Spinal cord (tissue), 10 donors: Measurements from ENCODE around the gene CYBB. TPM values are rescaled to one million over a fixed set of nuclear protein-coding genes. Genes with fewer than 3 reads are reported as not detected.
"Not testable (repeated sequence)": the region's sequence is repeated elsewhere in the genome, so short reads cannot be mapped to it uniquely, and the experiment has no call there.

Experiments used
- DNase-seq, 6 donors: peaks; one replicate each; pipeline versions ENCODE4 v3.0.0 to v3.0.0-alpha.2; 2013 to 2015; ENCODE audit warnings: low spot score in 6 of 6, low read depth in 4 of 6
- H3K27ac ChIP-seq: one replicate; pipeline ENCODE4 v1.5.1; 2013; ENCODE audit warnings: low read depth, low read length, control low read depth
- H3K27me3 ChIP-seq: one replicate; pipeline ENCODE4 v1.6.1; 2013; ENCODE audit warnings: low read length; ENCODE audit not compliant: control insufficient read depth, insufficient read depth
- H3K36me3 ChIP-seq: one replicate; pipeline ENCODE4 v1.6.1; 2013; ENCODE audit warnings: low read length; ENCODE audit not compliant: control insufficient read depth, insufficient read depth
- H3K4me1 ChIP-seq: one replicate; pipeline ENCODE4 v1.6.1; 2013; ENCODE audit warnings: low read length; ENCODE audit not compliant: control insufficient read depth, insufficient read depth
- H3K4me3 ChIP-seq: one replicate; pipeline ENCODE4 v1.5.1; 2013; ENCODE audit warnings: low read depth, low read length, control low read depth
- H3K9me3 ChIP-seq: one replicate; pipeline ENCODE4 v1.6.1; 2013; ENCODE audit warnings: low read length; ENCODE audit not compliant: control insufficient read depth, insufficient read depth
- WGBS: methylation state at CpG from one replicate; pipeline ENCODE4 v1.1.5; 2013; ENCODE audit warnings: missing lambda C conversion rate; ENCODE audit not compliant: insufficient coverage; 5-methylcytosine and 5-hydroxymethylcytosine counted together
- polyA plus RNA-seq, 2 donors: library from polyadenylated mRNA; unstranded; fragments of 120-200 nt; gene quantifications; one replicate each; pipeline ENCODE4 v1.2.1, GENCODE V29; 2013; ENCODE audit not compliant: insufficient read length in 2 of 2
- total RNA-seq, 2 donors: library from RNA; depleted of rRNA in 1 of 2; stranded (reverse); fragments of 120-200 nt in 1 of 2; fragments of >200 nt in 1 of 2; gene quantifications; one replicate each; pipeline versions ENCODE4 v1.2.3 to v1.2.4, GENCODE V29; 2013 to 2014
- donor health status: healthy.

CYBB gene
- total and polyA plus RNA-seq, 4 donors: 11.8 to 72.1 (median 26.5) TPM

DNA sequence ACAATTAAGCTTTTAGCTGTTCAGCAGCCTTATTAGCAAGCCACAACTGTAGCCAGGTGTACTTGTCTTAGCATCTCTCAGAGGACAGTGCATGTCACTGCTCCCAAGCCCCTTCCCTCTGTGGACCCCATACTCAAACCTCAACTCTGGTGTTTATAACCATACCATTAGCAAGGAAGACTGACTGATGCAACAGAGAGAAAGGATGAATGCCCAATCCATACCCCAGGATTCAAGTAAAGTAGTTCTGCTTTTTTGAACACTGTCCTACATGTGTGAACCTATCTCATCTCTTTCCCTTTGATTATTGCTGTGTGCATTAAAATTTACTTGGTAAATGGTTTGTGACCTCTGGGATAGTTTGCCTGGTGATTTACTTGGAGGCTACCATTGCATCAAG is 22.8 kb upstream of the CYBB start:
- Histone ChIP-seq H3K9me3 (no peaks in the 10 kb centered on the region), H3K27me3 (no peaks in the 10 kb centered on the region), H3K36me3 (no peaks in the 10 kb centered on the region), H3K4me3 (no peak overlapping the region), H3K4me1 (no peaks in the 10 kb centered on the region), H3K27ac (no peak overlapping the region)
- no peak for DNase-seq

- WGBS: no CpG with 5 or more reads among the region's 1 CpG
- H3K4me1 ChIP-seq: no peaks in the 10 kb centered on the region
- H3K9me3 ChIP-seq: no peaks in the 10 kb centered on the region
- no peak for DNase-seq
- H3K4me3 ChIP-seq: no peak overlapping the region
- no peaks in the 10 kb centered on the region for H3K27me3 ChIP-seq
- H3K27ac ChIP-seq: no peak overlapping the region
- no peaks in the 10 kb centered on the region for H3K36me3 ChIP-seq
Observed at GRCh38 chrX:37759351-37759750, 20.5 kb upstream of the CYBB start.

DNA sequence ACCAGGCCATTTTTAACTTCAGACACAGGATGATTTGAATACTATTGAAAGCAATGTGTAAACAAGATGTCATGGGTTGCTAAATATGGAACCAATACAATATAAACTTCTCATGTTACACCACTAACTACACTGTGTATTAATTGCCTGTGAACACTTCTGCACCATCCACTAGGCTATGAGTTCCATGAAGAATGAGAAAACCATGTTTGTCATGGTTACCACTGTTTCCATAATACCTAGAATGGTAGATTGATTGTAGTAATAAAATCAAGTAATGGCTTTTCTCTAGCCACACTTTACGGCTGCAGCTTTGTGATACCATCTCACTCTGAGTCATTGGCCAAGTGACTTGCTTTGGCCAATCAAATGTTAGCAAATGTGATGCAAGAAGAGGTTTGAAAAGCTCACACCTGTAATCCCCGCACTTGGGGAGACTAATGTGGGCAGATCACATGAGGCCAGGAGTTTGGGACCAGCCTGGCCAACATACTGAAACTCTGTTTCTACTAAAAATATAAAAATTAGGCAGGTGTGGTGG is 19.9 kb upstream of the CYBB start:
- H3K4me3 ChIP-seq: no peak overlapping the region
- no peak overlapping the region for H3K27ac ChIP-seq
- H3K27me3 ChIP-seq: no peaks in the 10 kb centered on the region
- no peak for DNase-seq
- no peaks in the 10 kb centered on the region for H3K36me3 ChIP-seq
- no CpG with 5 or more reads among the region's 2 CpGs for WGBS
- no peaks in the 10 kb centered on the region for H3K4me1 ChIP-seq
- no peaks in the 10 kb centered on the region for H3K9me3 ChIP-seq

- H3K4me3 ChIP-seq: no peak overlapping the region
- H3K27me3 ChIP-seq: no peaks in the 10 kb centered on the region
- no peak overlapping the region for H3K27ac ChIP-seq
Observed at GRCh38 chrX:37763400-37763799, 16.5 kb upstream of the CYBB start.

GRCh38 chrX:37765507-37765906 is 14.4 kb upstream of the CYBB start:
- H3K27me3 ChIP-seq: no peaks in the 10 kb centered on the region
- no peaks in the 10 kb centered on the region for H3K36me3 ChIP-seq
- H3K9me3 ChIP-seq: no peaks in the 10 kb centered on the region
- H3K27ac ChIP-seq: no peak overlapping the region
- H3K4me1 ChIP-seq: no peaks in the 10 kb centered on the region
- H3K4me3 ChIP-seq: no peak overlapping the region
- DNase-seq: no peak

More at GRCh38 chrX:37763400-37763799, 16.5 kb upstream of the CYBB start:
- H3K9me3 ChIP-seq: no peaks in the 10 kb centered on the region
- H3K36me3 ChIP-seq: no peaks in the 10 kb centered on the region
- DNase-seq: no peak
- no peaks in the 10 kb centered on the region for H3K4me1 ChIP-seq

DNA sequence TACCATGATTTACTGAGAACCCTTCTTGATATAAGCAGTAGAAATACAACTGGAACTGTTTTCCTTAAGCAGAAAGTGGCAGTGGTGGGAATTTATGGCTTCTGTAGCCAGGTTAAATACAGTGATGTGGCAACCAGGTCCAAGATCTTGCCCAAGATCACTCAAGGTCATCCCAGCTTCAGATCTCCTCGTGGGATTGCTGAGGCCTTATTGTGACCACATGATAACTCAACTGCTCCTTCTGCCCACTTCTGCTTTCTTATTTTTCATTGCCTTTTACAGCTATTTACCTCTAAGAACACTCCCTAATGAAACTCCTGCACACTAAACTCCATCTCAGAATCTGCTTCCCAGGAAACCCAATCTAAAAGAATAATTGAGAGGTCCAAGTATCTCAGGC is 12.4 kb upstream of the CYBB start:
- Histone ChIP-seq H3K4me3 (no peak overlapping the region), H3K36me3 (no peaks in the 10 kb centered on the region), H3K9me3 (no peaks in the 10 kb centered on the region), H3K27me3 (no peaks in the 10 kb centered on the region), H3K27ac (no peak overlapping the region), H3K4me1 (no peaks in the 10 kb centered on the region)
- WGBS: 38% methylated on average over 1 of the region's 1 CpG
- DNase-seq: no peak

DNA sequence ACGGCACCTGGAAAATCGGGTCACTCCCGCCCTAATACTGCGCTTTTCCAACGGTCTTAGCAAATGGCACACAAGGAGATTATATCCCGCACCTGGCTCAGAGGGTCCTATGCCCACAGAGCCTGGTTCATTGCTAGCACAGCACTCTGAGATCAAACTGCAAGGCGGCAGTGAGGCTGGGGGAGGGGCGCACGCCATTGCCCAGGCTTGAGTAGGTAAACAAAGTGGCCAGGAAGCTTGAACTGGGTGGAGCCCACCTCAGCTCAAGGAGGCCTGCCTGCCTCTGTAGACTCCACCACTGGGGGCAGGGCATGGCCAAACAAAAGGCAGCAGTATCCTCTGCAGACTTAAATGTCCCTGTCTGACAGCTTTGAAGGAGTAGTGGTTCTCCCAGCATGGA is 11.0 kb upstream of the CYBB start:
- 95% methylated on average over 9 of the region's 9 CpGs for WGBS
- H3K4me1 ChIP-seq, H3K36me3 ChIP-seq, H3K4me3 ChIP-seq, H3K27ac ChIP-seq, DNase-seq, H3K9me3 ChIP-seq, H3K27me3 ChIP-seq: not testable (repeated sequence)

GRCh38 chrX:37776283-37776986 is 3.4 kb upstream of the CYBB start:
- Histone ChIP-seq H3K36me3 (no peaks in the 10 kb centered on the region), H3K4me3 (no peak overlapping the region), H3K27ac (no peak overlapping the region), H3K9me3 (no peaks in the 10 kb centered on the region), H3K4me1 (no peaks in the 10 kb centered on the region), H3K27me3 (peaks cover 3% of the 10 kb centered on the region)
- no peak for DNase-seq

GRCh38 chrX:37776987-37777325 is 2.9 kb upstream of the CYBB start:
- no peak for DNase-seq
- H3K4me1 ChIP-seq: no peaks in the 10 kb centered on the region
- H3K9me3 ChIP-seq: no peaks in the 10 kb centered on the region
- no peak overlapping the region for H3K4me3 ChIP-seq
- 50% methylated on average over 1 of the region's 2 CpGs for WGBS
- peaks cover 3% of the 10 kb centered on the region for H3K27me3 ChIP-seq
- no peak overlapping the region for H3K27ac ChIP-seq
- no peaks in the 10 kb centered on the region for H3K36me3 ChIP-seq

GRCh38 chrX:37781081-37781480 is 1.2 kb downstream of the CYBB start:
- H3K27ac ChIP-seq: no peak overlapping the region
- no CpG with 5 or more reads among the region's 4 CpGs for WGBS

More at GRCh38 chrX:37781081-37781480, 1.2 kb downstream of the CYBB start:
- H3K4me1 ChIP-seq: no peaks in the 10 kb centered on the region
- no peaks in the 10 kb centered on the region for H3K9me3 ChIP-seq
- no peaks in the 10 kb centered on the region for H3K36me3 ChIP-seq
- no peak for DNase-seq
- no peak overlapping the region for H3K4me3 ChIP-seq
- peaks cover 3% of the 10 kb centered on the region for H3K27me3 ChIP-seq
